Measurements from ENCODE around the gene CPD.

DNA sequence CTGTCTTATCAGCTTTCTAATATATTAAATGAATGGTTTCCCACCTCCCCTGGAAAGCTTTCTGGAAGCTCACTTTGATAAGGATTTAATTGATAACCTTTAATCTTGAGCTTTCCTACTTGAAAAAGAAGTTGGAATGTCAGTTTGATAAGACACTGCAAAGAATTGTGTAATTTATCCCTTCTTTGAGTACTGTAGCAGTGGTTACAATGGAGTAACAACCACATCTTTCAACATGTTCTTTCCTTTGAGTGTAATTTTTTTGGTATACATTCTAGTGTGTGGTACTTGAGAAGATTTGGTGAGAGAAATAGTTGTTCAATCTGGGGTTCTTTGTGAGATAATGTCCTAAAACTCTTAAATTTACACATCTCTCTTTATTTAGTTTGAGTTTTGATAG lies 43.4 kb downstream of the CPD start:
- no peak for TF ChIP-seq CTCF (IDR thresholded peaks at IDR 0.05; ENCODE audit: low read depth, low read length, missing input control)
- TF ChIP-seq, protein P1, sequence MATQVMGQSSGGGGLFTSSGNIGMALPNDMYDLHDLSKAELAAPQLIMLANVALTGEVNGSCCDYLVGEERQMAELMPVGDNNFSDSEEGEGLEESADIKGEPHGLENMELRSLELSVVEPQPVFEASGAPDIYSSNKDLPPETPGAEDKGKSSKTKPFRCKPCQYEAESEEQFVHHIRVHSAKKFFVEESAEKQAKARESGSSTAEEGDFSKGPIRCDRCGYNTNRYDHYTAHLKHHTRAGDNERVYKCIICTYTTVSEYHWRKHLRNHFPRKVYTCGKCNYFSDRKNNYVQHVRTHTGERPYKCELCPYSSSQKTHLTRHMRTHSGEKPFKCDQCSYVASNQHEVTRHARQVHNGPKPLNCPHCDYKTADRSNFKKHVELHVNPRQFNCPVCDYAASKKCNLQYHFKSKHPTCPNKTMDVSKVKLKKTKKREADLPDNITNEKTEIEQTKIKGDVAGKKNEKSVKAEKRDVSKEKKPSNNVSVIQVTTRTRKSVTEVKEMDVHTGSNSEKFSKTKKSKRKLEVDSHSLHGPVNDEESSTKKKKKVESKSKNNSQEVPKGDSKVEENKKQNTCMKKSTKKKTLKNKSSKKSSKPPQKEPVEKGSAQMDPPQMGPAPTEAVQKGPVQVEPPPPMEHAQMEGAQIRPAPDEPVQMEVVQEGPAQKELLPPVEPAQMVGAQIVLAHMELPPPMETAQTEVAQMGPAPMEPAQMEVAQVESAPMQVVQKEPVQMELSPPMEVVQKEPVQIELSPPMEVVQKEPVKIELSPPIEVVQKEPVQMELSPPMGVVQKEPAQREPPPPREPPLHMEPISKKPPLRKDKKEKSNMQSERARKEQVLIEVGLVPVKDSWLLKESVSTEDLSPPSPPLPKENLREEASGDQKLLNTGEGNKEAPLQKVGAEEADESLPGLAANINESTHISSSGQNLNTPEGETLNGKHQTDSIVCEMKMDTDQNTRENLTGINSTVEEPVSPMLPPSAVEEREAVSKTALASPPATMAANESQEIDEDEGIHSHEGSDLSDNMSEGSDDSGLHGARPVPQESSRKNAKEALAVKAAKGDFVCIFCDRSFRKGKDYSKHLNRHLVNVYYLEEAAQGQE (IDR thresholded peaks at IDR 0.05), result no peak
- TF ChIP-seq ZBTB33 (IDR thresholded peaks at IDR 0.05), result no peak
- TF ChIP-seq RAD21 (IDR thresholded peaks at IDR 0.05), result no peak
- no peak for TF ChIP-seq TAF1 (conservative IDR thresholded peaks at IDR 0.05)
- no peak for TF ChIP-seq RXRA (IDR thresholded peaks at IDR 0.05)
- no peak for TF ChIP-seq ATF3 (IDR thresholded peaks at IDR 0.05)
- TF ChIP-seq SP1 (IDR thresholded peaks at IDR 0.05), result no peak
- no peak for TF ChIP-seq YY1 (IDR thresholded peaks at IDR 0.05)
- TF ChIP-seq HNF4A (conservative IDR thresholded peaks at IDR 0.05), result no peak
- TF ChIP-seq GABPA (IDR thresholded peaks at IDR 0.05 in 1 of 2, conservative IDR thresholded peaks at IDR 0.05 in 1 of 2), result no peak
- TF ChIP-seq JUND (IDR thresholded peaks at IDR 0.05), result no peak
- TF ChIP-seq, protein P2, sequence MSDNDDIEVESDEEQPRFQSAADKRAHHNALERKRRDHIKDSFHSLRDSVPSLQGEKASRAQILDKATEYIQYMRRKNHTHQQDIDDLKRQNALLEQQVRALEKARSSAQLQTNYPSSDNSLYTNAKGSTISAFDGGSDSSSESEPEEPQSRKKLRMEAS (IDR thresholded peaks at IDR 0.05), result no peak
- no peak for TF ChIP-seq NR2F2 (IDR thresholded peaks at IDR 0.05)
